GM19455 (cell line): ENCODE measurements around the gene MAPK8IP3.

Experiments
- ATAC-seq: cut with Tn5 transposase; IDR thresholded peaks from one replicate; pipeline ENCODE4 v1.9.1; 2021; ENCODE audit not compliant: unreplicated experiment

MAPK8IP3 gene, protein sequence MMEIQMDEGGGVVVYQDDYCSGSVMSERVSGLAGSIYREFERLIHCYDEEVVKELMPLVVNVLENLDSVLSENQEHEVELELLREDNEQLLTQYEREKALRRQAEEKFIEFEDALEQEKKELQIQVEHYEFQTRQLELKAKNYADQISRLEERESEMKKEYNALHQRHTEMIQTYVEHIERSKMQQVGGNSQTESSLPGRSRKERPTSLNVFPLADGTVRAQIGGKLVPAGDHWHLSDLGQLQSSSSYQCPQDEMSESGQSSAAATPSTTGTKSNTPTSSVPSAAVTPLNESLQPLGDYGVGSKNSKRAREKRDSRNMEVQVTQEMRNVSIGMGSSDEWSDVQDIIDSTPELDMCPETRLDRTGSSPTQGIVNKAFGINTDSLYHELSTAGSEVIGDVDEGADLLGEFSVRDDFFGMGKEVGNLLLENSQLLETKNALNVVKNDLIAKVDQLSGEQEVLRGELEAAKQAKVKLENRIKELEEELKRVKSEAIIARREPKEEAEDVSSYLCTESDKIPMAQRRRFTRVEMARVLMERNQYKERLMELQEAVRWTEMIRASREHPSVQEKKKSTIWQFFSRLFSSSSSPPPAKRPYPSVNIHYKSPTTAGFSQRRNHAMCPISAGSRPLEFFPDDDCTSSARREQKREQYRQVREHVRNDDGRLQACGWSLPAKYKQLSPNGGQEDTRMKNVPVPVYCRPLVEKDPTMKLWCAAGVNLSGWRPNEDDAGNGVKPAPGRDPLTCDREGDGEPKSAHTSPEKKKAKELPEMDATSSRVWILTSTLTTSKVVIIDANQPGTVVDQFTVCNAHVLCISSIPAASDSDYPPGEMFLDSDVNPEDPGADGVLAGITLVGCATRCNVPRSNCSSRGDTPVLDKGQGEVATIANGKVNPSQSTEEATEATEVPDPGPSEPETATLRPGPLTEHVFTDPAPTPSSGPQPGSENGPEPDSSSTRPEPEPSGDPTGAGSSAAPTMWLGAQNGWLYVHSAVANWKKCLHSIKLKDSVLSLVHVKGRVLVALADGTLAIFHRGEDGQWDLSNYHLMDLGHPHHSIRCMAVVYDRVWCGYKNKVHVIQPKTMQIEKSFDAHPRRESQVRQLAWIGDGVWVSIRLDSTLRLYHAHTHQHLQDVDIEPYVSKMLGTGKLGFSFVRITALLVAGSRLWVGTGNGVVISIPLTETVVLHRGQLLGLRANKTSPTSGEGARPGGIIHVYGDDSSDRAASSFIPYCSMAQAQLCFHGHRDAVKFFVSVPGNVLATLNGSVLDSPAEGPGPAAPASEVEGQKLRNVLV (N-terminal part only)

DNA sequence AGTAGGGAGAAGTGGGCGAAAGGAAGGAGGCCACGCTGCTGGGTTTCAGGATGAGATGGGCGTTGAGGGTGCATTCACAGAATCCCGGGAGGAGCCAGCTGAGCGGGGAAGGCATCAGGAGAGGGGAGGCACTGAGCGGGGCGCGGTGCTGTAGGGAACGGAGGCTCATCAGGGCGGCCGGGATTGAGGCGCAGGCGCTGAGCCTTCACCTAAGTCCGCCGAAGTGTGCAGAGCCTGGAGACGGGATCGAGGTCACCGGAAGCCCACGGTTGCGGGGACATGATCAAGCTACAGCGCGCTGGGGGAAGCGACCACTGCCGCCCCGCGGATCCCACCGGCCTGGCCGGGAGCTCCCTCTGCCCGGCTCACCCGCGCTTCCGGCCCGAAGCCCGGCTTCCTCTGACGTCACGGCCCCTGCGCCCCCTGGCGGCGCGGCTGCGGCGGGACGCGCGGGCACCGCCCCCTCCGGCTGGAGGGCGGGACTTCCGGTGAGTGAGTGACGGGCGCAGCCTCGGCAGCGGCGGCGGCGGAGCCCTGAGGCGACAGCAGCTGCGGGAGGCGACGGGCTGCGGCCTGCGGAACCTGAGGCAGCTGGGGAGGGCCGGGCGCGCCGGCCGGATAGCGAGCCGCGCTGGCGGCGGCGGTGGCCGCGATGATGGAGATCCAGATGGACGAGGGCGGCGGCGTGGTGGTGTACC lies at the start of gene MAPK8IP3:
Gene MAPK8IP3, plus strand, starts transcription at position 508 of the 698 bp plus-strand sequence. Its CDS starts 145 bp downstream, at position 653.
- peak; percentile 68 for ATAC-seq

DNA sequence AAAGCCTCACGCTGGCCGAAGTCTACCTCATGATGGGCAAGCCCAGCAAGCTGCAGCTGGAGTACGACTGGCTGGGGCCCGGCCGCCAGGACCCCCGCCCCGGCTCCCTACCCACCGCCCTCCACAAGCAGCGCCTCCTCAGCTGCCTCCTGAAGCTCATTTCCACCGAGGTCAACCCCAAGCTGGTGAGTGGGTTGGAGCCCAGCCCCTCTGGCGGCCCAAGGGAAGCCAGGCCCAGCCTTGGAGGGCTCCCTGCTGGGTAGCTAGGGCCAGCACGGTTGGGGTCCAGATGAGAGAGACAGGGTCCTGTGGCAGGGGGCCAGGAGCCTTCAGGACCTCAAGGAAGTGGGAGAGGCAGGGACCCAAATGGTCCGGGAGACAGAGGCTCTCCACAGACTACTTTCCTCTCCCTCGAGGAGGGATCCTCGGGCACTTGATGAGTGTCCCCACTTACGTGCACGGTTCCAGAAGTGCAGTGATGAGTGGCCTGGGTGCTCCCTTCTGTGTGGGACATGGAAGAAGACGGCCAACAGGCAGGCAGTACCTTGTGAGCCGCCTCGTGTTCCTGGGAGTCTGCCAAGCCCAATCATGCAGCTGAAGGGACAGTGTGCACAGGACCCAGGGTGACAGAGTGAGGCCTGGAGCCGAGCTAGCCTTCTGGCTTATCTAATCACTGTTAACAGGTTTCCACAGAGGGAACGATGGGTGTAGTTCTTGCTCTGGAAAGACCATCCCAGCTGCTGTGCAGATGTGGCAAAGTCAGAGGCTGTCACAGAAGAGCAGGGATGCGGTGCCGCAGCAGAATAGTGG lies 49.0 kb upstream of the MAPK8IP3 start:
- ATAC-seq = no peak

DNA sequence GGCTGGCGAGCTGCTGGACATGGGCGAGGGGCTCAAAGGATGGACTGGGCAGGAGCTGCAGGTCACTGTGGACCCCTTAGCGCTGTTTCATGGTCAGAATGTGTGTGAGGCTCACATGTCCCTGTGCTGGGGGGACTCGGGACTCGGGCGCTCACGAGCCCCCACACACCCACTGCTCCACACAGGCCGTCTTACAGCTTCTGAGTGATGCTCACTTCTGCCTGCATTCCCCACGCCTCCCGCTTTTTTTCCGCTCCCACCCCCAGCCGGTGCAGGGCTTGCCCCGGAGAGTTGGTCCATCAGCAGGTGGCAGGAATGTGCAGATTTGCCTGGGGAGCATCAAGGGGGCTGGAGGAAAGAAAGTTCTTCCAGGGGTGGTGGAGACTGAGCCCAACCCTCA lies 48.2 kb upstream of the MAPK8IP3 start:
- no peak for ATAC-seq

DNA sequence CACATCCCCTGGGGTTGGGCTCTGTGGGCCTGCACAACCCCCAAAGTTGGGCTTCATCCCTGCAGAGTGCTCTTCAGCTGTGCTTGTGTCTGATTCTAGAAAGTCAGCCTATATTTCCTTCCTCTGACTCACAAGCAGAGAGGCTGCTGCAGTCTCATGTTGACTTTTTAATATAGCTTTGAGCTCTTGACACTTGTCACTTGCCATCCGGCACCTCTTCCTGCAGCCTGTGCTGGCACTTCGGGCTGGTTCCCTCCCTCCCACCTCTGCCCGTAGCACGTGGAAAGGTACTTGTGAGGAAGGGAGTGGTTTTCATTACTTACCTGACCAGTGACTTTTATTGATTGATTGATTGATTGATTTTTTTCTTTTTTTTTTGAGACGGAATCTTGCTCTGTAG lies 47.0 kb upstream of the MAPK8IP3 start:
- ATAC-seq = no peak

DNA sequence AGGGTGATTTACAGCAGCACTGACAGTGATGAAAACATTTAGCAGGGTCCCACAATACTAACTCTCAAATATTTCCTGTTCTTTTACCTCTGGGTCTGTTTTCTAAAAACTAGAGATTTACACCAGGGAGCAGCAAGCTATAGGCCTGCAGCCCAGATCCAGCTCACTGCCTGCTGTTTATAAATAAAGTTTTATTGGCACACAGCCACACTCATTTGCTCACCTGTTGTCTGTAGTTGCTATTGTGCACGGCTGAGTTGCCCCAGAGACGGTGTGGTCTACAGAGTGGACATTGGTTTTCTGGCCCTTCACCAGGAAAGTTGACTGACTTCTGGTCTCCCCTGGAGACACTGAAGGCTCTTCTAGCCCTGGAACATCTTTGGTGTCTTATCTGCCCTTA lies 44.2 kb upstream of the MAPK8IP3 start:
- ATAC-seq = no peak

DNA sequence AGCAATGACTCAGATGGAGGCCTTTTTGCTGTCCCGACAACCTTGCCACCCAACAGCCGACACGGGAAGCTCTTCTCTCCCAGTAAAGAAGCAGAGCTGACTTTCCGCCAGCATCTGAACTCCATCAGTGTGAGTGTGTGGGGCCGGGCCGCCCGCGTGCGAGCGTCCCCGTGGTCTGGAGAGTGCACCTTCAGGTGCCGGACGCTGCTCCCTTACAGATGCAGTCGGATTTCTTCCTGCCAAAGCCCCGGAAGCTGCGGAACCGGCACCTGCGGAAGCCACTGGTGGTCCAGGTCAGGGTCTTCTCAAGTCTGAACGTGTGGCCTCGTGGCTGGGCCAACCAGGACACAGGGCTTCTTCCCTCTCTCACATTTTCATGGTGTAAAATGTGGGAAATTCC lies 43.5 kb upstream of the MAPK8IP3 start:
- ATAC-seq = no peak

DNA sequence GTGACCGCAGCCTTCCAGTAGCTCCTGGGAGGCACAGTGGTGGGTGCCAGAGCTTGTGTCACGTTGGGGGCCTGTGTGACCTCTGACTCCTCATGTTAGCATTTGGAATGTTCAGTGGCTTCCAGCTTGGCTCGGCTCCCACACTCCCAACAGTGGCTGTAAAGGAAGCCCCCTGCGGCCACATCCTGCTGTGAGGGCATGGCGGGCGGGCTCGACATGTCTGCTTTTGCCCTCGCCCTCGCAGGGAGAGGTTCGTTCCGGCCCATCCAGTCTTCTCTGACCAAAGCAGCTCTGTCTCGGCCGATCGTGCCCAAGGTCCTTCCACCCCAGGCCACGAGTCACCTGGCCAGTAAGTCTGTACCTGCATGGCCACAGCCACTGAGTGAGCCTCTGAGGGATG lies 40.2 kb upstream of the MAPK8IP3 start:
- ATAC-seq = no peak

DNA sequence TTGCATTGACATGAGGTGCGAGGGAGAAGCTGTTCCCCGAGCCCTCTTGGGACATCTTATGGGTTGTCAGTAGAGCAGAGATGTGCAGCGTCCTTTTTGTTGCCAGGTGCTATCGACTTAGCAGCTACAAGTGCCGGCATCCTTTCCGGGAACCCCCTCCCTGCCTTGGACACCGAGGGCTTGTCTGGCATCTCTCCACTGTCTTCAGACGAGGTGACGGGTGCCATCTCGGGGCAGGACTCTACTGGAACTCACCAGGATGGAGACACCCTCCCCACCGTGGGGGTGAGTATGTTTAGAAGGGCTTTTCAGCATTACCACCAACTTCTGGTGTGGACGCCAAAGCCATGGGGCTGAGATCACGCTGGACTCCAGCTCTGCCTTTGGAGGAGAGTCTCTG lies 39.7 kb upstream of the MAPK8IP3 start:
- ATAC-seq = no peak

DNA sequence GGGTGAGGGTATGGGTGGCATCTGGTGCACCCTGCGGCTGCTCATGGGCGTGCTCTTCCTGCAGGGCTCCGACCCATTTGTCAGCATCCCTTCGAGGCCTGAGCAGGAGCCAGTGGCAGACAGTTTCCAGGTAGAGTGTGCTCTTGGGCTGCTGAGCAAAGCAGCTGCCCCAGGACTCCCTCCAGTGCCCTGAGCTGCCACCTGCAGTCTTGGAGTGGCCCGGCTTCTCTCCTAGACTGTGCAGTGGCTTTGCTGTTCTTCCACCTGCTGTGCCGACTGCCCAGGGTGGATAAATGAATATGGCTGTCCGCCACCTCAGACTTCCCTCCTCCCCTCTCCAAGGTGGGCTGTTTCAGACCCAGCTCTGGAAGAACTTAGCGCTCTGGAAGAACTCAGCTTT lies 38.7 kb upstream of the MAPK8IP3 start:
- no peak for ATAC-seq

DNA sequence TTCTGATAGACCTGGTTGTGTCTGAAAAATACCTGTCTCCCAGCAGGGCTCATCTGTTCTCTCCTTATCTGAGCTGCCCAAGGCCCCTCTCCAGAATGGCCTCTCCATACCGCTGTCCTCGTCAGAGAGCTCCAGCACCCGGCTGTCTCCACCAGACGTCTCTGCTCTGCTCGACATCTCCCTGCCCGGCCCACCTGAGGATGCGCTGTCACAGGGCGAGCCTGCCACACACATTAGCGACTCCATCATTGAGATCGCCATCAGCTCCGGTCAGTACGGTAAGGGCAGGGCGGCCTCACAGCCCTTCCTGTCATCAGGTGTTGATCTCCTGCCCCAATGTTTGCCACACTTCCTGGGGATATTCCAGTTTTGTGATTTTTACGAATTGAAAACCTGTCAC lies 38.1 kb upstream of the MAPK8IP3 start:
- no peak for ATAC-seq

DNA sequence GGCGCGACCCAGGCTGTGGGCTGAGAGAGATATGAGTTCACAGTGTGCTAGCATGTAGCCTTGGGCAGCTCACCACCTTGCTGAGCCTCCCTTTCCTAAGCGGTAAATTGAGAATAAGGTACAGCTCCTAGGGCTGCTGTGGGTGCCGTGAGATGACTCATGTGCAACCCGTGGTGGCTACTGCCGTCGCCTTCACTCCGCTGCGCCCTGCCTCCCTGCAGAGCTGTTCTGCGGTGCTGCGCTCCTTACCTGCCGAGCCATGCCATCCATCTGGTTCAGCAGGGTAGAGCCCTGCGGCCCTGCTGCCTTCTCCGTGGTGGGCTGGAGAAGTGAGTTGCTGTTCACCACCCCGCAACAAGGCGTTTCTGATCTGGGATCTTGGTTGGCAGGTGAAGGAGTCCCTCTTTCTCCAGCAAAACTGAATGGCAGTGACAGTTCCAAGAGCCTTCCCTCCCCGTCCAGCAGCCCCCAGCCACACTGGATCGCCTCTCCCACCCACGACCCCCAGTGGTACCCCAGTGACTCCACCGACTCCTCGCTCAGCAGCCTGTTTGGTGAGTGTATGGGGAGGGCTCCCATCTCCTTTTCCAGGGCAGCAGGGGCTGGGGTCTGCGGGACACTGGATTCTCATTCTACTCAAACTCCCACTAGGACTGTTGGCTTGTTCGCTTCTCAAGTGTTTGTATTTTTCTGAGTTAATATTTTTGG lies 37.2 kb upstream of the MAPK8IP3 start:
- ATAC-seq = no peak

DNA sequence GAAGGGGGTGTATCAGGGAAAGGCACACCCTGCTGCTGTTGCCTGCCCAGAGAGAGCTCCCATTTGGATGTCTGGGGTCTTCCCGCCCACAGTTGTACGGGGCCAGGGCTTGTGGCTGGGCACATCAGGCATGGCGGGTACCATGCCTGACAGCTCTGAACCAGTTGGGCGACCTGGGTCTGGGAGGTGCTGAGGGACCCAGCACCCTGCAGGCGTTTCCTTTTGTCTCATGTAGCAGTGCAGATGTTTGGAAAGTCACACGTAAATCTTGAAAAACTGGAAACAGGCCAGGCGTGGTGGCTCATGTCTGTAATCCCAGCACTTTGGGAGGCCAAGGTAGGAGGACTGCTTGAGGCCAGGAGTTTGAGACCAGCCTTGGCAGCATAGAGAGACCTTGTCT lies 36.3 kb upstream of the MAPK8IP3 start:
- ATAC-seq = no peak

DNA sequence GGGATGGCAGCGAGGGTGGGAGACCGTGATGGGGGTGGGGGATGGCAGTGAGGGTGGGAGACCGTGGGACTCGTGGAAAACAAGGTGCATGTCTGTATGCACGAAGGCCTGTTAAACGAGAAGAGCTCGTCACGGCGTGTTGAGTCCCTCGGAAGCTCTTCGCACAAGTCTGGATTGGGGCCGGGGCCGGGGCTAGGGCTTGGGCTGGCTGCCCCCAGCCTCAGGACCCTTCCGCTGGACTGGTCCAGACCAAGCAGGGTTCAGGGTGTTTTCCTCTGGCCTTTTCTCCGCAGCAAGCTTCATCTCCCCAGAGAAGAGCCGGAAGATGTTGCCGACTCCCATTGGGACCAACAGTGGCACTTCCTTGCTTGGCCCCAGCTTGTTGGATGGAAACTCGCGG lies 35.6 kb upstream of the MAPK8IP3 start:
- no peak for ATAC-seq

DNA sequence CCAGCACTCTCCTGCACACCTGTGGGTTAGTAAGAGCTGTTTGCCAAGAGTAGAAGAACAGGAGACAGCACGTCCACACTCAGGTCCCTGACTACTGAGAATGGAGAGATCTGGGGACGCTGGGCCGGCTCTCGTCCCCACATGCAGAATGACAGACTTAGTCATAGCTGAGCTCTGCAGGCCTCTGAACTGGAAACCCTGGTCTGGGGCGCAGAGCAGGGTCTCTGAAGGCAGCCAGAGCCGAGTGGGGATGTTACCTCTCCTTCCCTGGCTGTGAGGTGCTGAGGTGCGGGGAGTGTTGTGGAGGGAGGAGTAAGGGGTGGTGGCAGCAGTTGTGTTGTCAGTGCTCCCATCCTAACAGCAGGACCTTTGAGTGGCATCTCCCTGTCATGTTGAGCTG lies 35.1 kb upstream of the MAPK8IP3 start:
- ATAC-seq = no peak

DNA sequence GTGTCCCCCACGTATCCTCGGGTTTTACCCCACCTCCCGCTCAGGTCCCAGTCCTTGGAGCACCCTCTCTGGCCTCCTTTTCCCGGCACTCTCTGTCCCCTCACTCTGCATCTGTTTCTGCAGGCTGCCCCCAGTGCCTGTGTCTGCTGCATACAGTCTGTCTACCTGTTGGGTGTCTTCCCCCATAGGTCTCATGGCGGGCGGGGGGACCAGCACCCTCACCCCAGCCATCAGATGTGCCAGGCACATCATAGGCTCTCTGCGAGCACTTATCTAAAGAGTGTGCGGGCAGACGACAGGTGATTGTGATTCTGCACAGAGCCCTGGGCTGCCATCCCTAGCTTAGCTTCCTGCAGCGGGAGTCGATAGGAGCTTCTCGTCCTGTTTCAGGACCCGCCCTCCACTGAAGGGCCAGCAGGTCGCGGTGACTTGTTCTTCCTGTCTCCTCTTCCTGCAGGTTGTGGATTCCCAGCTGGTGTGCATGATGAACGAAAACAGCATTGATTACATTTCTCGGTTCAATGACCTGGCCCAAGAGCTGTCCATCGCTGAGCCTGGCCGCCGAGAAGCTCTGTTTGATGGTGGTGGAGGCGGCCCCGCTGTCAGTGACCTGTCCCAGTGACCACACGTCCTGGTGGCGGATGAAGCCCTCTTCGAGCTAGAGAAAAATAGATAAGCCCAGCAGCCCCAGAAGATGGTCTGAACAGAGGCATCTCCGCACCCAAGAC lies 32.4 kb upstream of the MAPK8IP3 start:
- no peak for ATAC-seq

DNA sequence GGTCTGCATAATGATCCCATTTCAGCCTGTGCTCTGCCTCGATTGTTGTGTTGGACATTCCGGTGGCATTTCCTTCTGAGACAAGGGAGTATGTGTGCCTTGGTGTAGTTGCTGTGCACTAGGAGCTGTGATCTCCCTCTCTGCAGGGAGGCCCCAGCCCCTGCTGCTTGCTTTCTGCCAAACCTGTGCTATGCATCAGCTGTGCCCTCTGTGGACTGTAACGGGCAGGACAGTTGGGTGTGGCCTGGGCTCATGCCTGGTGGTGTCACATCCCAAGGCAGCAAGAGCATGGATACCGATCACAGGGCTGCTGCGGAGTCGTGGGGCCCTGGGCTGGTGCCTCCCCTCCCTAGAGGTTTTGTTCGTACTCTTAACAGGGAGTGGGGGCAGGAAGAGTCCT lies 31.7 kb upstream of the MAPK8IP3 start:
- ATAC-seq = no peak

DNA sequence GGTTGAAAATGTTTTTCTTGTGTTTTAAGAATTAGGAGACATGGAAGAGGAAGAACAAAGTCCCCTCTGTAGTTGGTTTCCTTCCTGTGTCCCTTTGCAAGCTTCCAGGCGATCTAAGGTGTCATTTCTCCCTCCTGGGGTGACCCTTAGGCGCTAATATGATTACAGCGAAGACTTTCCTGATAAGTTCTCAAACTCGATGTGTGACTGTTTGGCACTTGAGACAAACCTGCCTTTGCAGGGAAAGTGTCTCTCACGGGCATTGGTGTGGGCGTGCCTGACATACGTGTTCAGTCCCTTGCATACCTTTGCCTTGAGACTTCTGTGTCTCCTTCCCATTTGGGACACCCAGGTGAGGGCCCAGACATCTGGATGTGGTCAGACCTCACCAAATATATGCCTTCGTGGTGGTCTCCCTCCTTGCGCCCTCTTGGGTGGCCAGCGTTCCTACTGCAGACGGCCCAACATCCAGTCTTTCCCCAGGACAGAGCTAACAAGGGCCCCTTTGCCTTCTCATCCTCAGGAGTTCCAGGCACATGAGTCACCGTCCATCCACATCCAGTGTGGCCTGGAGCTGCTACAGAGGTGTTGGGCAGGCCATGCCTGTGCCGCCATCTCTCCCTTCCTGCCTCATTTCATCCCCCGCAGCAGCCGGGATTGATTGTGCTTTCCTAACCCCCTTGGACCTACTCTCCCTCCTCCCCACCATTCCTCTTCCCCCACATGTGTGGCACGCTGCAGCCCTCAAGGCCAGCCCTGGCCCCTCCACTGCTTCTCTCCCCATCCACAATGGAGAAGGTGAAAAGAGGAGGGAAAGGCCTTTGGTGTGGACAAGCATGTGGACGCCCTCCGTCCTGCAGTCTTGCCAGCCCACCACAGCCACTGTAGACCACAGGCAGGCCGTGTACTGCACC lies 31.0 kb upstream of the MAPK8IP3 start:
- no peak for ATAC-seq

DNA sequence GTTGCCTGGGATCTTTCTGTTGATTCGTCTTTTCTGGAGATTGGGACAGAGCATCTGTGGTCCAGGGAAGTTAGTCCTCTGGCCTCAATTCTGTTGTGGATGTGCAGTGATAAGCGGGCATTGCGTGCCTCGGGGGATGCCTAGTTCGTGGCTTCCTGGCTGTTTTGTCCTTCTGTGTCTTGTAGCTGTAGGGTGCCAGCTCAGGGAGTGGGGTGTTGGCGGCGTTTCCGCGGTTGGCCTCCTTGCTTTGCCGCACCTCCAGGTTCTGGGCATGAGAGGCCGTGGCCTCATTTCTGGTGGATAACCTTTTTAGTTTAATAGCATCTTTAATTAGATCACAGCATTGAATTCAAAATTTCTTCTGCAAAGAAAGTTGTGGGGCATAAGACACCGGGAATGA lies 29.3 kb upstream of the MAPK8IP3 start:
- ATAC-seq = no peak
